ENCODE measurements around the gene TYRP1.
"Not testable (repeated sequence)": the region's sequence is repeated elsewhere in the genome, so short reads cannot be mapped to it uniquely, and the experiment has no call there.

TYRP1 gene

GRCh38 chr9:12670006-12670405 lies 23.2 kb upstream of the TYRP1 start:
- Histone ChIP-seq H4K20me1 (ENCODE audit: insufficient read depth, low read length, poor library complexity, severe bottlenecking) (no peaks in the 10 kb centered on the region), H3K9ac (ENCODE audit: low read depth, low read length, poor library complexity, severe bottlenecking) (no peak overlapping the region), H2AFZ (ENCODE audit: low read length) (no peak overlapping the region), H3K4me1 (ENCODE audit: insufficient read depth, low read length, poor library complexity, severe bottlenecking) (no peaks in the 10 kb centered on the region), H3F3A (ENCODE audit: low read depth) (no peaks in the 10 kb centered on the region), H3K27me3 (ENCODE audit: insufficient read depth, low read length, poor library complexity, severe bottlenecking) (no peaks in the 10 kb centered on the region), H3K4me2 (ENCODE audit: low read depth, low read length, poor library complexity, severe bottlenecking) (no peak overlapping the region), H3K9me2 (replicated peaks; ENCODE audit: low read depth, low read length) (no peaks in the 10 kb centered on the region), H3K79me2 (ENCODE audit: insufficient read depth, low read length) (no peaks in the 10 kb centered on the region), H3K9me3 (ENCODE audit: insufficient read depth, low read depth, low read length) (no peaks in the 10 kb centered on the region), H3K4me3 (ENCODE audit: low read length, poor library complexity, severe bottlenecking) (no peak overlapping the region), H3K36me3 (ENCODE audit: insufficient read depth, low read length) (no peaks in the 10 kb centered on the region)
- TF ChIP-seq, protein P1, sequence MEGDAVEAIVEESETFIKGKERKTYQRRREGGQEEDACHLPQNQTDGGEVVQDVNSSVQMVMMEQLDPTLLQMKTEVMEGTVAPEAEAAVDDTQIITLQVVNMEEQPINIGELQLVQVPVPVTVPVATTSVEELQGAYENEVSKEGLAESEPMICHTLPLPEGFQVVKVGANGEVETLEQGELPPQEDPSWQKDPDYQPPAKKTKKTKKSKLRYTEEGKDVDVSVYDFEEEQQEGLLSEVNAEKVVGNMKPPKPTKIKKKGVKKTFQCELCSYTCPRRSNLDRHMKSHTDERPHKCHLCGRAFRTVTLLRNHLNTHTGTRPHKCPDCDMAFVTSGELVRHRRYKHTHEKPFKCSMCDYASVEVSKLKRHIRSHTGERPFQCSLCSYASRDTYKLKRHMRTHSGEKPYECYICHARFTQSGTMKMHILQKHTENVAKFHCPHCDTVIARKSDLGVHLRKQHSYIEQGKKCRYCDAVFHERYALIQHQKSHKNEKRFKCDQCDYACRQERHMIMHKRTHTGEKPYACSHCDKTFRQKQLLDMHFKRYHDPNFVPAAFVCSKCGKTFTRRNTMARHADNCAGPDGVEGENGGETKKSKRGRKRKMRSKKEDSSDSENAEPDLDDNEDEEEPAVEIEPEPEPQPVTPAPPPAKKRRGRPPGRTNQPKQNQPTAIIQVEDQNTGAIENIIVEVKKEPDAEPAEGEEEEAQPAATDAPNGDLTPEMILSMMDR (conservative IDR thresholded peaks at IDR 0.05; ENCODE audit: low read length), result no peak
- no peak for TF ChIP-seq EZH2phosphoT487 (IDR thresholded peaks at IDR 0.05; ENCODE audit: borderline replicate concordance)

DNA sequence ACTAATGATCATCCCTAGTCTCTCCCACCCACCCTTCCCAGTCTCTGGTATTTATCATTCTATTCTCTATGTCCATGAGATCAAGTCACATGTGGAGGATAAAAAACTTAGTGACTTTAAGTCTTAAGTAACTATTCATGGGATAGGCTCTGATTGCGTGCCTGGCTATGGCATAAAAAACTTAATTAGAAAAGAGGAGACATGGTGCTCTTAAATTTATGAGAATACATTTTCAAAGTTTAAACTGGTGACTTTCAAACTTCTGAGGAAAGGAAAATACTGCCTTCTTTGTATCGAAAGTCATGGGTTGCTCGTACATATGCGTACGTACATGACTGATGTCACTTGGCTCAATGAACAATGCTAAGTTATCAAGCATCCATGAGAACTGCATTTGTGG lies 18.2 kb upstream of the TYRP1 start:
- Histone ChIP-seq H3K36me3 (ENCODE audit: insufficient read depth, low read length) (no peaks in the 10 kb centered on the region), H3K79me2 (ENCODE audit: insufficient read depth, low read length) (no peaks in the 10 kb centered on the region), H3K27me3 (ENCODE audit: insufficient read depth, low read length, poor library complexity, severe bottlenecking) (no peaks in the 10 kb centered on the region), H3K4me2 (ENCODE audit: low read depth, low read length, poor library complexity, severe bottlenecking) (no peak overlapping the region), H3K4me3 (ENCODE audit: low read length, poor library complexity, severe bottlenecking) (no peak overlapping the region), H3K9me3 (ENCODE audit: insufficient read depth, low read depth, low read length) (no peaks in the 10 kb centered on the region), H3K9ac (ENCODE audit: low read depth, low read length, poor library complexity, severe bottlenecking) (no peak overlapping the region), H3F3A (ENCODE audit: low read depth) (no peaks in the 10 kb centered on the region), H2AFZ (ENCODE audit: low read length) (no peak overlapping the region), H4K20me1 (ENCODE audit: insufficient read depth, low read length, poor library complexity, severe bottlenecking) (no peaks in the 10 kb centered on the region), H3K9me2 (replicated peaks; ENCODE audit: low read depth, low read length) (no peaks in the 10 kb centered on the region), H3K4me1 (ENCODE audit: insufficient read depth, low read length, poor library complexity, severe bottlenecking) (no peaks in the 10 kb centered on the region)
- TF ChIP-seq, protein P1 (conservative IDR thresholded peaks at IDR 0.05; ENCODE audit: low read length), result no peak
- no peak for TF ChIP-seq EZH2phosphoT487 (IDR thresholded peaks at IDR 0.05; ENCODE audit: borderline replicate concordance)

- not testable (repeated sequence) for H3K9me3 ChIP-seq (ENCODE audit: insufficient read depth, low read depth, low read length); H3K4me3 ChIP-seq (ENCODE audit: low read length, poor library complexity, severe bottlenecking); H3K9ac ChIP-seq (ENCODE audit: low read depth, low read length, poor library complexity, severe bottlenecking); H2AFZ ChIP-seq (ENCODE audit: low read length); H3K9me2 ChIP-seq (replicated peaks; ENCODE audit: low read depth, low read length); H4K20me1 ChIP-seq (ENCODE audit: insufficient read depth, low read length, poor library complexity, severe bottlenecking); H3K27me3 ChIP-seq (ENCODE audit: insufficient read depth, low read length, poor library complexity, severe bottlenecking); H3K4me2 ChIP-seq (ENCODE audit: low read depth, low read length, poor library complexity, severe bottlenecking); H3K4me1 ChIP-seq (ENCODE audit: insufficient read depth, low read length, poor library complexity, severe bottlenecking); H3K79me2 ChIP-seq (ENCODE audit: insufficient read depth, low read length); H3F3A ChIP-seq (ENCODE audit: low read depth); H3K36me3 ChIP-seq (ENCODE audit: insufficient read depth, low read length)
Measured at GRCh38 chr9:12677462-12678126, 15.6 kb upstream of the TYRP1 start.

GRCh38 chr9:12680341-12680740 lies 12.8 kb upstream of the TYRP1 start:
- no peaks in the 10 kb centered on the region for H3K36me3 ChIP-seq (ENCODE audit: insufficient read depth, low read length)
- TF ChIP-seq, protein P1 (conservative IDR thresholded peaks at IDR 0.05; ENCODE audit: low read length), result no peak
- no peak for TF ChIP-seq EZH2phosphoT487 (IDR thresholded peaks at IDR 0.05; ENCODE audit: borderline replicate concordance)
- H3K9me3 ChIP-seq (ENCODE audit: insufficient read depth, low read depth, low read length), result no peaks in the 10 kb centered on the region
- no peaks in the 10 kb centered on the region for H4K20me1 ChIP-seq (ENCODE audit: insufficient read depth, low read length, poor library complexity, severe bottlenecking)
- H3K4me2 ChIP-seq (ENCODE audit: low read depth, low read length, poor library complexity, severe bottlenecking), result no peak overlapping the region
- no peaks in the 10 kb centered on the region for H3K4me1 ChIP-seq (ENCODE audit: insufficient read depth, low read length, poor library complexity, severe bottlenecking)
- H3K4me3 ChIP-seq (ENCODE audit: low read length, poor library complexity, severe bottlenecking), result no peak overlapping the region
- H3K9ac ChIP-seq (ENCODE audit: low read depth, low read length, poor library complexity, severe bottlenecking), result no peak overlapping the region
- H3F3A ChIP-seq (ENCODE audit: low read depth), result no peaks in the 10 kb centered on the region
- H3K79me2 ChIP-seq (ENCODE audit: insufficient read depth, low read length), result no peaks in the 10 kb centered on the region
- no peaks in the 10 kb centered on the region for H3K9me2 ChIP-seq (replicated peaks; ENCODE audit: low read depth, low read length)
- no peak overlapping the region for H2AFZ ChIP-seq (ENCODE audit: low read length)
- H3K27me3 ChIP-seq (ENCODE audit: insufficient read depth, low read length, poor library complexity, severe bottlenecking), result no peaks in the 10 kb centered on the region

All from Loucy (cell line).